Neutrophil (primary cell): ENCODE data around the gene NLRC5.
A peak's percentile ranks its signal among the peaks of the same experiment; 100 is the strongest.

Source experiments
- H3K27ac ChIP-seq: fragments of 200-600 bp; sonication (generic); 2 replicates; pipeline ENCODE4 v1.5.1; 2016; ENCODE audit warnings: mild to moderate bottlenecking, moderate library complexity
- H3K27me3 ChIP-seq: fragments of 200-600 bp; sonication (generic); 2 replicates; pipeline ENCODE4 v1.6.0; 2016; ENCODE audit warnings: mild to moderate bottlenecking
- H3K36me3 ChIP-seq: fragments of 200-600 bp; sonication (generic); 2 replicates; pipeline ENCODE4 v1.5.1; 2017
- H3K4me1 ChIP-seq, 2 experiments: fragments of 200-600 bp in 1 of 2; sonication (generic) in 1 of 2; 1 replicate in 1 of 2; 2 replicates in 1 of 2; pipeline versions ENCODE4 v1.5.1 to v1.6.1; 2013 to 2016; ENCODE audit warnings: low read depth in 1 of 2, low read length in 1 of 2, mild to moderate bottlenecking in 1 of 2, moderate library complexity in 1 of 2; ENCODE audit not compliant: control insufficient read depth in 1 of 2, insufficient read depth in 1 of 2
- H3K4me3 ChIP-seq, 2 experiments: fragments of 200-600 bp in 1 of 2; sonication (generic) in 1 of 2; 1 replicate in 1 of 2; 2 replicates in 1 of 2; pipeline ENCODE4 v1.5.1; 2013 to 2016; ENCODE audit warnings: low read depth in 1 of 2, low read length in 1 of 2, mild to moderate bottlenecking in 1 of 2, moderate library complexity in 1 of 2
- H3K9me3 ChIP-seq: fragments of 200-600 bp; sonication (generic); 2 replicates; pipeline ENCODE4 v1.5.1; 2016
- TF ChIP-seq, protein P1 (sequence below): fragments of 200-600 bp; sonication (generic); IDR thresholded peaks from 2 replicates; pipeline ENCODE4 v1.5.1; 2016; ENCODE audit warnings: antibody characterized with exemption

NLRC5 gene

DNA sequence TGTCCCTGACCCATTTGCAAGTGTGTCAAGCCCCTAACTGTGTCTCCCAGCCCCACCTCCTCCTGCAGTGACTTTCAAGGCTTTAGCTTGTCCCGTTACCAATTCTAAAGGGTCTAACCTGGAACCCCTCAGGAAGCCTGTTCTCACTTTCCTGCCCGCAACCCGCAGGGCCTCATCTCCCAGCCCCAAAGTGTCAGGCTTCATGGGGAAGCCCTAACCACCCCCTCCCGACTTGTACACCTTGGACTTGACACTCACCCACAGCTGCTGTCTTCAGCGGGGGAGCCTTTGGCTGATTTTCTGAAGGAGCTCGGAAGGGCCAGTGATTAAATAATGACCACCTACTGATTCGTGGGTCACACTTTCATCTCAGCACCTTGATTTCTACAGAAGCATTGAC lies 33.1 kb downstream of the NLRC5 start:
- peaks cover 47 to 53% of the 10 kb centered on the region in 2 experiments for H3K4me1 ChIP-seq
- TF ChIP-seq, protein P1, sequence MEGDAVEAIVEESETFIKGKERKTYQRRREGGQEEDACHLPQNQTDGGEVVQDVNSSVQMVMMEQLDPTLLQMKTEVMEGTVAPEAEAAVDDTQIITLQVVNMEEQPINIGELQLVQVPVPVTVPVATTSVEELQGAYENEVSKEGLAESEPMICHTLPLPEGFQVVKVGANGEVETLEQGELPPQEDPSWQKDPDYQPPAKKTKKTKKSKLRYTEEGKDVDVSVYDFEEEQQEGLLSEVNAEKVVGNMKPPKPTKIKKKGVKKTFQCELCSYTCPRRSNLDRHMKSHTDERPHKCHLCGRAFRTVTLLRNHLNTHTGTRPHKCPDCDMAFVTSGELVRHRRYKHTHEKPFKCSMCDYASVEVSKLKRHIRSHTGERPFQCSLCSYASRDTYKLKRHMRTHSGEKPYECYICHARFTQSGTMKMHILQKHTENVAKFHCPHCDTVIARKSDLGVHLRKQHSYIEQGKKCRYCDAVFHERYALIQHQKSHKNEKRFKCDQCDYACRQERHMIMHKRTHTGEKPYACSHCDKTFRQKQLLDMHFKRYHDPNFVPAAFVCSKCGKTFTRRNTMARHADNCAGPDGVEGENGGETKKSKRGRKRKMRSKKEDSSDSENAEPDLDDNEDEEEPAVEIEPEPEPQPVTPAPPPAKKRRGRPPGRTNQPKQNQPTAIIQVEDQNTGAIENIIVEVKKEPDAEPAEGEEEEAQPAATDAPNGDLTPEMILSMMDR, result no peak
- no peaks in the 10 kb centered on the region for H3K27me3 ChIP-seq
- peaks cover 74% of the 10 kb centered on the region for H3K36me3 ChIP-seq
- no peaks in the 10 kb centered on the region for H3K9me3 ChIP-seq
- no peak overlapping the region for H3K4me3 ChIP-seq
- H3K27ac ChIP-seq, result peak overlapping the region; percentile 87

DNA sequence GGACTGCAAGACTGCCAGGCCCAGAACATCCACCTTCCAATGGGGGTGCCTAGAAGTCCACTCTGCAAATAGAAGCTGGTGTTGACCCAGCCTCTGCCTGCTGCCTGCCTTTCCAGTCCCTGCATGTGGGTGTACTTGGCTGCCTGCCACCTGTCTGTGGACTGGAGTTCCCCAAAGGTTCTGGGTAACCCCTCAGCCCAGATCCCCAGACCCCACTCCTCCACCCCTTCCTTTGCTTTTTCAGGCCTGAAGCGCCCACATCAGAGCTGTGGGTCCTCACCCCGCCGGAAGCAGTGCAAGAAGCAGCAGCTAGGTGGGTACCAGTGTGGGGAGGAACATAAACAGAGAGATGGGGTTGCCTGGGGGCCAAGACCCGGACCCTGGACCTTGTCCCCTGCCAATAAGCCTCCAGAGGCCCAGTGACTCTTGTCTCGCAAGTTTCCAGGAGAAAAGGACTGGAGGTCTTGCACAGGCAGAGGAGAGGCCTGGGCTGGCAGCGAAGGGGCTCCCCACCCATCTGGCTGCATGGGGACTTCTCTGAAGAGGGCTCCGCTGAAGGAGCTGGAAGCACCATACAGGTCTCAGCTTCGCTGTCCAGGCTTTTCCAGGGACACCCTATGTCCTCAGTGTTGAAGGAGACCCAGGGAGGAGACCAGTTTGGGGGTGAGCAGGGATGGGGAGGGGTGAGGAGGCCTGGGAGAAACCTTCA lies 34.3 kb downstream of the NLRC5 start:
- TF ChIP-seq, protein P1, result no peak
- Histone ChIP-seq H3K9me3 (no peaks in the 10 kb centered on the region), H3K27ac (peak overlapping the region; percentile 87), H3K4me1 (peaks cover 59 to 65% of the 10 kb centered on the region in 2 experiments), H3K36me3 (peaks cover 72% of the 10 kb centered on the region), H3K27me3 (no peaks in the 10 kb centered on the region), H3K4me3 (no peak overlapping the region)

GRCh38 chr16:57024894-57025680 lies 35.7 kb downstream of the NLRC5 start:
- H3K27me3 ChIP-seq, result no peaks in the 10 kb centered on the region
- H3K4me1 ChIP-seq, result peaks cover 59 to 69% of the 10 kb centered on the region in 2 experiments
- H3K9me3 ChIP-seq, result no peaks in the 10 kb centered on the region
- peaks cover 72% of the 10 kb centered on the region for H3K36me3 ChIP-seq
- H3K27ac ChIP-seq, result peak overlapping the region; percentile 87
- TF ChIP-seq, protein P1, result no peak
- H3K4me3 ChIP-seq, result peak overlapping the region; percentile 13 to 49

GRCh38 chr16:57025941-57026777 lies 36.8 kb downstream of the NLRC5 start:
- H3K4me3 ChIP-seq, result peak overlapping the region in 1 of 2 experiments; percentile 49
- no peaks in the 10 kb centered on the region for H3K9me3 ChIP-seq
- H3K27me3 ChIP-seq, result no peaks in the 10 kb centered on the region
- peaks cover 59 to 74% of the 10 kb centered on the region in 2 experiments for H3K4me1 ChIP-seq
- H3K36me3 ChIP-seq, result peaks cover 68% of the 10 kb centered on the region
- H3K27ac ChIP-seq, result peak overlapping the region; percentile 87
- TF ChIP-seq, protein P1, result no peak

DNA sequence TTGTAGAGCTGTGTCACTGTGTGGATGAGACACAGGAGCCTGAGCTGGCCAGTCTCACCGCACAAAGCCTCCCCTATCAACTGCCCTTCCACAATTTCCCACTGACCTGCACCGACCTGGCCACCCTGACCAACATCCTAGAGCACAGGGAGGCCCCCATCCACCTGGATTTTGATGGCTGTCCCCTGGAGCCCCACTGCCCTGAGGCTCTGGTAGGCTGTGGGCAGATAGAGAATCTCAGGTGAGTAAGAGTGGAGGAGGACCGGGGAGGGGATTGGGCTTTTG lies 37.4 kb downstream of the NLRC5 start:
- TF ChIP-seq, protein P1, result no peak
- peak overlapping the region; percentile 87 for H3K27ac ChIP-seq
- peaks cover 68% of the 10 kb centered on the region for H3K36me3 ChIP-seq
- no peaks in the 10 kb centered on the region for H3K27me3 ChIP-seq
- H3K4me1 ChIP-seq, result peaks cover 62 to 79% of the 10 kb centered on the region in 2 experiments
- H3K4me3 ChIP-seq, result peak overlapping the region in 1 of 2 experiments; percentile 49
- no peaks in the 10 kb centered on the region for H3K9me3 ChIP-seq
